Adipocyte (in vitro differentiated cells): ENCODE results near the gene MAPT.
A peak's percentile ranks its signal among the peaks of the same experiment; 100 is the strongest.

Experiments used
- DNase-seq: peaks from one replicate; pipeline ENCODE4 v3.0.0-alpha.2; 2015; ENCODE audit warnings: low read depth
- H3K27me3 ChIP-seq: replicated peaks from 2 replicates; pipeline ENCODE4 v1.7.0; 2013; ENCODE audit warnings: mild to moderate bottlenecking, low read length, moderate library complexity; ENCODE audit not compliant: control insufficient read depth, insufficient read depth
- H3K36me3 ChIP-seq: 2 replicates; pipeline ENCODE4 v1.7.0; 2013; ENCODE audit warnings: low read length, mild to moderate bottlenecking, moderate library complexity; ENCODE audit not compliant: control insufficient read depth, insufficient read depth, severe bottlenecking
- H3K4me1 ChIP-seq: 2 replicates; pipeline ENCODE4 v1.7.0; 2013; ENCODE audit warnings: mild to moderate bottlenecking, low read length, moderate library complexity; ENCODE audit not compliant: control insufficient read depth, insufficient read depth
- H3K4me3 ChIP-seq: 2 replicates; pipeline ENCODE4 v1.7.0; 2013; ENCODE audit warnings: mild to moderate bottlenecking, low read length, moderate library complexity
- H3K9ac ChIP-seq: 2 replicates; pipeline ENCODE4 v1.7.0; 2013; ENCODE audit warnings: mild to moderate bottlenecking, low read length, moderate library complexity
- H3K9me3 ChIP-seq: 2 replicates; pipeline ENCODE4 v1.7.0; 2013; ENCODE audit warnings: mild to moderate bottlenecking, low read length, moderate library complexity; ENCODE audit not compliant: control insufficient read depth

The MAPT gene

GRCh38 chr17:46072998-46073397 lies 178.6 kb downstream of the MAPT start:
- peak overlapping the region; percentile 8 for H3K9ac ChIP-seq
- H3K36me3 ChIP-seq, result peaks cover 3% of the 10 kb centered on the region
- no peaks in the 10 kb centered on the region for H3K27me3 ChIP-seq
- H3K4me3 ChIP-seq, result peak overlapping the region; percentile 5
- peaks cover 22% of the 10 kb centered on the region for H3K4me1 ChIP-seq
- peak; percentile 41 for DNase-seq
- no peaks in the 10 kb centered on the region for H3K9me3 ChIP-seq

- DNase-seq, result no peak
- Histone ChIP-seq H3K4me3 (no peak overlapping the region), H3K9ac (no peak overlapping the region), H3K27me3 (no peaks in the 10 kb centered on the region), H3K36me3 (peaks cover 5% of the 10 kb centered on the region), H3K4me1 (peaks cover 31% of the 10 kb centered on the region), H3K9me3 (no peaks in the 10 kb centered on the region)
These were observed 180.2 kb downstream of the MAPT start for GRCh38 chr17:46074540-46074939.
